Astrocyte of the spinal cord (primary cell): Measurements from ENCODE around the gene NRIP1.

Experiments
- DNase-seq: peaks from one replicate; pipeline ENCODE4 v3.0.0; 2011; ENCODE audit warnings: low read depth, low spot score
- H3K4me3 ChIP-seq: 2 replicates; pipeline ENCODE4 v1.5.1; 2011; ENCODE audit warnings: low read depth, mild to moderate bottlenecking, low read length, moderate library complexity
- in situ Hi-C: cut with HindIII; loops from 2 replicates; pipeline ENCODE4 v1.10.0; 2017; ENCODE audit warnings: low sequenced_read_pairs
- TF ChIP-seq, protein P1 (sequence below): IDR thresholded peaks from 2 replicates; pipeline ENCODE4 v1.5.1; 2012; ENCODE audit warnings: low read depth, mild to moderate bottlenecking, low read length, inconsistent platforms

The NRIP1 gene

DNA sequence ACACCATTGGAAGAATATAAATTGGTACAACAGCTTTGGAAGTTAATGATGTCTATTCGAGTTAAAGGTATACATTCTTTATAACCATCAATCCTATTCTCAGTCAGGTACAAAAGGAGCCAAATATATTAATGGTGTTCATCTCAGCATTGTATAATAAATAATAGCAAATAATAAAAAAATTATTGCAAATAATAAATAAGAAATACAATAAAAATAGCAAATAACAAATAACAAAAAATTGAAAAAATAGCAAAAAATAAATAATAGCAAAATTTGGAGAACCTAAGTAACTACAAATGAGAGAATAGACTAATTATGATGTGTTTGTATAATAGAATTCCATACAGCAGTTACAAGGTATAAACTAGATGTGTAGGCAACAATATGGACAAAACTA lies 25.6 kb upstream of the NRIP1 start:
- no peak overlapping the region for H3K4me3 ChIP-seq
- no peak for DNase-seq
- TF ChIP-seq, protein P1, sequence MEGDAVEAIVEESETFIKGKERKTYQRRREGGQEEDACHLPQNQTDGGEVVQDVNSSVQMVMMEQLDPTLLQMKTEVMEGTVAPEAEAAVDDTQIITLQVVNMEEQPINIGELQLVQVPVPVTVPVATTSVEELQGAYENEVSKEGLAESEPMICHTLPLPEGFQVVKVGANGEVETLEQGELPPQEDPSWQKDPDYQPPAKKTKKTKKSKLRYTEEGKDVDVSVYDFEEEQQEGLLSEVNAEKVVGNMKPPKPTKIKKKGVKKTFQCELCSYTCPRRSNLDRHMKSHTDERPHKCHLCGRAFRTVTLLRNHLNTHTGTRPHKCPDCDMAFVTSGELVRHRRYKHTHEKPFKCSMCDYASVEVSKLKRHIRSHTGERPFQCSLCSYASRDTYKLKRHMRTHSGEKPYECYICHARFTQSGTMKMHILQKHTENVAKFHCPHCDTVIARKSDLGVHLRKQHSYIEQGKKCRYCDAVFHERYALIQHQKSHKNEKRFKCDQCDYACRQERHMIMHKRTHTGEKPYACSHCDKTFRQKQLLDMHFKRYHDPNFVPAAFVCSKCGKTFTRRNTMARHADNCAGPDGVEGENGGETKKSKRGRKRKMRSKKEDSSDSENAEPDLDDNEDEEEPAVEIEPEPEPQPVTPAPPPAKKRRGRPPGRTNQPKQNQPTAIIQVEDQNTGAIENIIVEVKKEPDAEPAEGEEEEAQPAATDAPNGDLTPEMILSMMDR: no peak
- in situ Hi-C loops: no loop called here

DNA sequence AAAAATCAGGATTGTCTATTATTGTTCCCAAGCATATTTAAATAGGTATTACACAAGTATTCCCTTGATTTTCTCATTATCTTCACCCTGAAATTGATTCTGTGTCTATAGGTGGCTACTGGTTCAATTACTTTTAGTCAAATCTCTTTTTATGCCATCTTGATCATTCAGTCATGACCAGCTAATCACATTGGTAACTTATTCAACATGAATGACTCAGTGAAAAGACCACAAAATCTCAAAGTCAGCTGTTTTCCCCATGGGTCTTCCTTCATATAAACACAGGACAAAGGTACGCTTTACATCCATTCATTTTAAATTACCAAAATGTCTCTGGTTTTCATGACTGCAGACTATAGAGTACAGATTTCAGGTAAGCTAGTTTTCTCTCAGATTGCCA lies 23.7 kb upstream of the NRIP1 start:
- in situ Hi-C loops: no loop called here
- no peak overlapping the region for H3K4me3 ChIP-seq
- TF ChIP-seq, protein P1: no peak

GRCh38 chr21:15084668-15085067 lies 19.9 kb upstream of the NRIP1 start:
- DNase-seq: no peak
- no peak overlapping the region for H3K4me3 ChIP-seq
- TF ChIP-seq, protein P1: no peak
- in situ Hi-C loops: no loop called here

More for the DNA sequence above, 23.7 kb upstream of the NRIP1 start:
- no peak for DNase-seq

- H3K4me3 ChIP-seq: no peak overlapping the region
- TF ChIP-seq, protein P1: no peak
- in situ Hi-C loops: no loop called here
- DNase-seq: no peak
These were observed 15.7 kb upstream of the NRIP1 start for GRCh38 chr21:15080526-15080925.

DNA sequence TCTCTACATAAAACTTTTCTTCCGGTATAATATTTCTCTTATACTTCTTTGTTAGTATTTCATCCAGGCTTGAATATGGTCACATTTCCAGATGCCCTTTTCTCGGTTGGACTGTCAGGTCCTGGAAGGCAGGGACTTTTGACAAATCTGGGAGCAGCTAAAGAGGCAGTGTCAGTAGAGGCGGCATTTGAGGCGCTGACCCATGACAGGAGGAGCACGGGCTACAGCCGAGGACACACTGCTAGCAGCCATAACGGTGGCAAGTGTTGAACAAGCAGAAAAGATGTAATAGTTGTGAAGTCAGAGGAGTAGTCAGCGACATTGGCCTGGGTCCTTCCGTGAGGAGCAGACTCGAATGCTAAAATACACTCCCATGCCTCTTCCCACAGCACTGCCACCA lies 14.5 kb upstream of the NRIP1 start:
- H3K4me3 ChIP-seq: no peak overlapping the region
- TF ChIP-seq, protein P1: no peak
- DNase-seq: no peak
- in situ Hi-C loops: no loop called here

DNA sequence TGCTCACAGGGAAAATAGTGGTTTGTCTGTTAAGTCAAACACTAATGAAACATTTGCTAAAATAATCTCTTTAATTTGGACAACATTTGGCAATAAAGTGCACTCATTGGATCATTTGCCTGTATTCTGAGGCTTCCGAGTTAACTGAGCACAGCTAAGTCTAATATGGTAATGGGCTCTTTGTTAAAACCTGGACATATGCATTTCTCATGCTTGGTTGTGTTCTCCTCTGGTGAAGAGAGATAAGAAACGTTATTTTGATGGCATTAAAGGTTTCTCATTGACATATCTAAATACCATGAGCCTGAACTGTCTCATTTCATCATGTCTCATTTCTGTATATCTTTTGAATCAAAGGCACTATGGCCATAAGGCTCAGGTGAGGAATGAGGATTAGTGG lies 13.4 kb upstream of the NRIP1 start:
- in situ Hi-C loops: no loop called here
- DNase-seq: no peak
- no peak overlapping the region for H3K4me3 ChIP-seq
- TF ChIP-seq, protein P1: no peak
